ENCODE measurements around the gene GSK3A.

GSK3A gene

DNA sequence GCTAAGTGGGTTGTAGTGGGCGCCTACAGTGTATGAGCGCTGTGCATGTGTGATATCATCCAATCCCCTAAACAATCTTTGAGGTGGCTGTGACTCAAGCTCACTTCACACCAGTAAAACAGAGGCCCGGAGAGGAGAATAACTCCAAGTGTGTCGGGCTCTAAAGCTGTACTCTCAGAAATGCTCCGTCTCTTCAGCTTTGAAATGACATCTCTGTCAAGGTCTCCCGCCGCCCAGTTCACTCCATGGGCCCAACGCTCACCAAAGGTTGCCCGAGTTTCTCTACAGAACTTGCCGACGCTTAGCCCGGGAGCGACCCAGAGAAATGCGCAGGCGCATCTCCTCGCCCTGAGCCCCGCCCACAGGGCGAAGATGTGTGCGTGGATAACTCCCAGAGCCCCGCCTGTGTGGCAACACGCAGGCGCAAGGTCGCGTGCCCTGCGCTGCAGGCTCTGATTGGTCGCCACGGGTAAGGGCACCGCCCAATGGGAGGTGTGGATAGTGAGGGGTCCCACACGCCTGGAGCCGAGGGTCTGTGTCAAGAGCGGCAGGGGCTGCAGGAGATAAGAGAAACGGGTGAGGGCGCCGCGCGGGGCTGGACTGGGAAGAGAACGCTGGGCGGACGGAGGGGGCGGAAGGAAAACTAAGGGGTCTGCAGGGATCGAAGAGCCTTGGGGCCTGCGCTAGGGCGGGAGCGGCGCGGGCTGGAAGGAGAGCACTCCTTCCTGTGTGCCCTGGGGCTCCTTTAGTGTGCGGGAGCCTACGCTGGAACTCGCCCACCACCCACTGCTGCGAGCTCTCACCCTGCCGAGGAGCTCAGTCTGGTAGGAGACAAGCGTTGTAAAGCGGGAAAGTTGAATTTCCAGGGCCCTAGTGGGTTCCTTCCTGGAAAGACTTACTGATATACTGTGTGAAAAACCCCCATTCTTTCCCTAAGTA lies 22.3 kb downstream of the GSK3A start, which contains the start of gene ZNF526 (continued):
- TF ChIP-seq ZNF311 (tag by site-specific recombination; IDR thresholded peaks at IDR 0.05; ENCODE audit: borderline replicate concordance), result no peak
- TF ChIP-seq, protein P1, sequence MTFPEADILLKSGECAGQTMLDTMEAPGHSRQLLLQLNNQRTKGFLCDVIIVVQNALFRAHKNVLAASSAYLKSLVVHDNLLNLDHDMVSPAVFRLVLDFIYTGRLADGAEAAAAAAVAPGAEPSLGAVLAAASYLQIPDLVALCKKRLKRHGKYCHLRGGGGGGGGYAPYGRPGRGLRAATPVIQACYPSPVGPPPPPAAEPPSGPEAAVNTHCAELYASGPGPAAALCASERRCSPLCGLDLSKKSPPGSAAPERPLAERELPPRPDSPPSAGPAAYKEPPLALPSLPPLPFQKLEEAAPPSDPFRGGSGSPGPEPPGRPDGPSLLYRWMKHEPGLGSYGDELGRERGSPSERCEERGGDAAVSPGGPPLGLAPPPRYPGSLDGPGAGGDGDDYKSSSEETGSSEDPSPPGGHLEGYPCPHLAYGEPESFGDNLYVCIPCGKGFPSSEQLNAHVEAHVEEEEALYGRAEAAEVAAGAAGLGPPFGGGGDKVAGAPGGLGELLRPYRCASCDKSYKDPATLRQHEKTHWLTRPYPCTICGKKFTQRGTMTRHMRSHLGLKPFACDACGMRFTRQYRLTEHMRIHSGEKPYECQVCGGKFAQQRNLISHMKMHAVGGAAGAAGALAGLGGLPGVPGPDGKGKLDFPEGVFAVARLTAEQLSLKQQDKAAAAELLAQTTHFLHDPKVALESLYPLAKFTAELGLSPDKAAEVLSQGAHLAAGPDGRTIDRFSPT (tag by site-specific recombination; IDR thresholded peaks at IDR 0.05), result no peak
- no peak for TF ChIP-seq ZFP3 (tag by site-specific recombination; IDR thresholded peaks at IDR 0.05; ENCODE audit: low read depth)
- TF ChIP-seq OVOL3 (tag by site-specific recombination; IDR thresholded peaks at IDR 0.05), result peak; percentile 55; the same call in 1 of the 2 replicates
- TF ChIP-seq ZNF561 (tag by site-specific recombination; IDR thresholded peaks at IDR 0.05; ENCODE audit: borderline replicate concordance), result peak; percentile 67; the same call in 1 of the 2 replicates
- no peak for TF ChIP-seq ZNF274 (IDR thresholded peaks at IDR 0.05; ENCODE audit: low read length)
- TF ChIP-seq ZNF274 (tag by site-specific recombination; IDR thresholded peaks at IDR 0.05; ENCODE audit: borderline replicate concordance), result no peak
- TF ChIP-seq ZNF843 (tag by site-specific recombination; IDR thresholded peaks at IDR 0.05), result peak; percentile 56; the same call in 1 of the 2 replicates
- TF ChIP-seq, protein P2, sequence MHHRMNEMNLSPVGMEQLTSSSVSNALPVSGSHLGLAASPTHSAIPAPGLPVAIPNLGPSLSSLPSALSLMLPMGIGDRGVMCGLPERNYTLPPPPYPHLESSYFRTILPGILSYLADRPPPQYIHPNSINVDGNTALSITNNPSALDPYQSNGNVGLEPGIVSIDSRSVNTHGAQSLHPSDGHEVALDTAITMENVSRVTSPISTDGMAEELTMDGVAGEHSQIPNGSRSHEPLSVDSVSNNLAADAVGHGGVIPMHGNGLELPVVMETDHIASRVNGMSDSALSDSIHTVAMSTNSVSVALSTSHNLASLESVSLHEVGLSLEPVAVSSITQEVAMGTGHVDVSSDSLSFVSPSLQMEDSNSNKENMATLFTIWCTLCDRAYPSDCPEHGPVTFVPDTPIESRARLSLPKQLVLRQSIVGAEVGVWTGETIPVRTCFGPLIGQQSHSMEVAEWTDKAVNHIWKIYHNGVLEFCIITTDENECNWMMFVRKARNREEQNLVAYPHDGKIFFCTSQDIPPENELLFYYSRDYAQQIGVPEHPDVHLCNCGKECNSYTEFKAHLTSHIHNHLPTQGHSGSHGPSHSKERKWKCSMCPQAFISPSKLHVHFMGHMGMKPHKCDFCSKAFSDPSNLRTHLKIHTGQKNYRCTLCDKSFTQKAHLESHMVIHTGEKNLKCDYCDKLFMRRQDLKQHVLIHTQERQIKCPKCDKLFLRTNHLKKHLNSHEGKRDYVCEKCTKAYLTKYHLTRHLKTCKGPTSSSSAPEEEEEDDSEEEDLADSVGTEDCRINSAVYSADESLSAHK (tag by site-specific recombination; IDR thresholded peaks at IDR 0.05), result peak; percentile 70
- peak; percentile 75 for TF ChIP-seq ZNF501 (tag by site-specific recombination; IDR thresholded peaks at IDR 0.05)
- TF ChIP-seq ZFP37 (tag by site-specific recombination; IDR thresholded peaks at IDR 0.05), result 0 out of 2 replicates have a peak, but pooled peaks have one; percentile 31
- TF ChIP-seq, protein P3, sequence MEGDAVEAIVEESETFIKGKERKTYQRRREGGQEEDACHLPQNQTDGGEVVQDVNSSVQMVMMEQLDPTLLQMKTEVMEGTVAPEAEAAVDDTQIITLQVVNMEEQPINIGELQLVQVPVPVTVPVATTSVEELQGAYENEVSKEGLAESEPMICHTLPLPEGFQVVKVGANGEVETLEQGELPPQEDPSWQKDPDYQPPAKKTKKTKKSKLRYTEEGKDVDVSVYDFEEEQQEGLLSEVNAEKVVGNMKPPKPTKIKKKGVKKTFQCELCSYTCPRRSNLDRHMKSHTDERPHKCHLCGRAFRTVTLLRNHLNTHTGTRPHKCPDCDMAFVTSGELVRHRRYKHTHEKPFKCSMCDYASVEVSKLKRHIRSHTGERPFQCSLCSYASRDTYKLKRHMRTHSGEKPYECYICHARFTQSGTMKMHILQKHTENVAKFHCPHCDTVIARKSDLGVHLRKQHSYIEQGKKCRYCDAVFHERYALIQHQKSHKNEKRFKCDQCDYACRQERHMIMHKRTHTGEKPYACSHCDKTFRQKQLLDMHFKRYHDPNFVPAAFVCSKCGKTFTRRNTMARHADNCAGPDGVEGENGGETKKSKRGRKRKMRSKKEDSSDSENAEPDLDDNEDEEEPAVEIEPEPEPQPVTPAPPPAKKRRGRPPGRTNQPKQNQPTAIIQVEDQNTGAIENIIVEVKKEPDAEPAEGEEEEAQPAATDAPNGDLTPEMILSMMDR (tag by site-specific recombination; IDR thresholded peaks at IDR 0.05), result peak; percentile 93
- TF ChIP-seq ZNF623 (tag by site-specific recombination; IDR thresholded peaks at IDR 0.05), result no peak
- TF ChIP-seq, protein P4, sequence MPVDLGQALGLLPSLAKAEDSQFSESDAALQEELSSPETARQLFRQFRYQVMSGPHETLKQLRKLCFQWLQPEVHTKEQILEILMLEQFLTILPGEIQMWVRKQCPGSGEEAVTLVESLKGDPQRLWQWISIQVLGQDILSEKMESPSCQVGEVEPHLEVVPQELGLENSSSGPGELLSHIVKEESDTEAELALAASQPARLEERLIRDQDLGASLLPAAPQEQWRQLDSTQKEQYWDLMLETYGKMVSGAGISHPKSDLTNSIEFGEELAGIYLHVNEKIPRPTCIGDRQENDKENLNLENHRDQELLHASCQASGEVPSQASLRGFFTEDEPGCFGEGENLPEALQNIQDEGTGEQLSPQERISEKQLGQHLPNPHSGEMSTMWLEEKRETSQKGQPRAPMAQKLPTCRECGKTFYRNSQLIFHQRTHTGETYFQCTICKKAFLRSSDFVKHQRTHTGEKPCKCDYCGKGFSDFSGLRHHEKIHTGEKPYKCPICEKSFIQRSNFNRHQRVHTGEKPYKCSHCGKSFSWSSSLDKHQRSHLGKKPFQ (tag by site-specific recombination; IDR thresholded peaks at IDR 0.05), result peak; percentile 97
- no peak for TF ChIP-seq ZNF133 (tag by site-specific recombination; IDR thresholded peaks at IDR 0.05)
- TF ChIP-seq, protein P5, sequence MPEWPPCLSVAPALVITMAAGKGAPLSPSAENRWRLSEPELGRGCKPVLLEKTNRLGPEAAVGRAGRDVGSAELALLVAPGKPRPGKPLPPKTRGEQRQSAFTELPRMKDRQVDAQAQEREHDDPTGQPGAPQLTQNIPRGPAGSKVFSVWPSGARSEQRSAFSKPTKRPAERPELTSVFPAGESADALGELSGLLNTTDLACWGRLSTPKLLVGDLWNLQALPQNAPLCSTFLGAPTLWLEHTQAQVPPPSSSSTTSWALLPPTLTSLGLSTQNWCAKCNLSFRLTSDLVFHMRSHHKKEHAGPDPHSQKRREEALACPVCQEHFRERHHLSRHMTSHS (tag by site-specific recombination; IDR thresholded peaks at IDR 0.05), result no peak
- TF ChIP-seq SETDB1 (IDR thresholded peaks at IDR 0.05; ENCODE audit: insufficient read length, low read length), result no peak
- peak; percentile 77; the same call in 1 of the 2 replicates for TF ChIP-seq MZF1 (tag by site-specific recombination; IDR thresholded peaks at IDR 0.05; ENCODE audit: borderline replicate concordance)
- TF ChIP-seq, protein P6, sequence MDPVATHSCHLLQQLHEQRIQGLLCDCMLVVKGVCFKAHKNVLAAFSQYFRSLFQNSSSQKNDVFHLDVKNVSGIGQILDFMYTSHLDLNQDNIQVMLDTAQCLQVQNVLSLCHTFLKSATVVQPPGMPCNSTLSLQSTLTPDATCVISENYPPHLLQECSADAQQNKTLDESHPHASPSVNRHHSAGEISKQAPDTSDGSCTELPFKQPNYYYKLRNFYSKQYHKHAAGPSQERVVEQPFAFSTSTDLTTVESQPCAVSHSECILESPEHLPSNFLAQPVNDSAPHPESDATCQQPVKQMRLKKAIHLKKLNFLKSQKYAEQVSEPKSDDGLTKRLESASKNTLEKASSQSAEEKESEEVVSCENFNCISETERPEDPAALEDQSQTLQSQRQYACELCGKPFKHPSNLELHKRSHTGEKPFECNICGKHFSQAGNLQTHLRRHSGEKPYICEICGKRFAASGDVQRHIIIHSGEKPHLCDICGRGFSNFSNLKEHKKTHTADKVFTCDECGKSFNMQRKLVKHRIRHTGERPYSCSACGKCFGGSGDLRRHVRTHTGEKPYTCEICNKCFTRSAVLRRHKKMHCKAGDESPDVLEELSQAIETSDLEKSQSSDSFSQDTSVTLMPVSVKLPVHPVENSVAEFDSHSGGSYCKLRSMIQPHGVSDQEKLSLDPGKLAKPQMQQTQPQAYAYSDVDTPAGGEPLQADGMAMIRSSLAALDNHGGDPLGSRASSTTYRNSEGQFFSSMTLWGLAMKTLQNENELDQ (tag by site-specific recombination; IDR thresholded peaks at IDR 0.05; ENCODE audit: low read depth), result no peak
- TF ChIP-seq SP7 (tag by site-specific recombination; IDR thresholded peaks at IDR 0.05), result peak; percentile 73; the same call in 1 of the 2 replicates
- TF ChIP-seq, protein P7, sequence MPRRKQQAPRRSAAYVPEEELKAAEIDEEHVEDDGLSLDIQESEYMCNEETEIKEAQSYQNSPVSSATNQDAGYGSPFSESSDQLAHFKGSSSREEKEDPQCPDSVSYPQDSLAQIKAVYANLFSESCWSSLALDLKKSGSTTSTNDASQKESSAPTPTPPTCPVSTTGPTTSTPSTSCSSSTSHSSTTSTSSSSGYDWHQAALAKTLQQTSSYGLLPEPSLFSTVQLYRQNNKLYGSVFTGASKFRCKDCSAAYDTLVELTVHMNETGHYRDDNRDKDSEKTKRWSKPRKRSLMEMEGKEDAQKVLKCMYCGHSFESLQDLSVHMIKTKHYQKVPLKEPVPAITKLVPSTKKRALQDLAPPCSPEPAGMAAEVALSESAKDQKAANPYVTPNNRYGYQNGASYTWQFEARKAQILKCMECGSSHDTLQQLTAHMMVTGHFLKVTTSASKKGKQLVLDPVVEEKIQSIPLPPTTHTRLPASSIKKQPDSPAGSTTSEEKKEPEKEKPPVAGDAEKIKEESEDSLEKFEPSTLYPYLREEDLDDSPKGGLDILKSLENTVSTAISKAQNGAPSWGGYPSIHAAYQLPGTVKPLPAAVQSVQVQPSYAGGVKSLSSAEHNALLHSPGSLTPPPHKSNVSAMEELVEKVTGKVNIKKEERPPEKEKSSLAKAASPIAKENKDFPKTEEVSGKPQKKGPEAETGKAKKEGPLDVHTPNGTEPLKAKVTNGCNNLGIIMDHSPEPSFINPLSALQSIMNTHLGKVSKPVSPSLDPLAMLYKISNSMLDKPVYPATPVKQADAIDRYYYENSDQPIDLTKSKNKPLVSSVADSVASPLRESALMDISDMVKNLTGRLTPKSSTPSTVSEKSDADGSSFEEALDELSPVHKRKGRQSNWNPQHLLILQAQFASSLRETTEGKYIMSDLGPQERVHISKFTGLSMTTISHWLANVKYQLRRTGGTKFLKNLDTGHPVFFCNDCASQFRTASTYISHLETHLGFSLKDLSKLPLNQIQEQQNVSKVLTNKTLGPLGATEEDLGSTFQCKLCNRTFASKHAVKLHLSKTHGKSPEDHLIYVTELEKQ (tag by site-specific recombination; IDR thresholded peaks at IDR 0.05; ENCODE audit: borderline replicate concordance), result no peak
